ENCODE results near the gene SPRED2.

SPRED2 gene

DNA sequence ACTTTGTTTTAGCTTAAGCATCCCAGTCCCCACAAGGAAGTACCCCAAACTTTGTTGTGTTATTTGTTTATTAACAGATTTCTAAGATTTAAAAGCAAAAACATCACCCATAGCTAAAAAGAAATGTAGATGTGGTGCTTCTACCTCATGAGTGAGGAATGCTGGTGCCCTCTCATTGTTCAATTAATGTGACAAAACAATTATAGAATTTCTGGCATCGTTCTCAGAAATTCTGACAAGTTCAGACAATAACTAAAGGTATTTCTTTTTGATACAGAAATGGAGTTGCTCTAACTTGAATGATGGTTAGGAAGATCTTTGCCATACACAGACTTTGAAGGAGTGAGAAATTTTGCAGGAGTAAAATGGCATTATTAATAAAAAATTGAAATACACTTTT, 42.9 kb downstream of the SPRED2 start:
- H3K36me3 ChIP-seq (ENCODE audit: control insufficient read depth in 2 of 2, insufficient read depth in 2 of 2, low read length in 2 of 2), result no peaks in the 10 kb centered on the region
- peaks cover 3 to 12% of the 10 kb centered on the region in 2 donors for H3K4me1 ChIP-seq (ENCODE audit: control insufficient read depth in 2 of 2, insufficient read depth in 2 of 2, low read length in 2 of 2)
- no peak overlapping the region for H3K4me3 ChIP-seq (ENCODE audit: low read length in 2 of 2)
- H3K27me3 ChIP-seq (ENCODE audit: control insufficient read depth in 2 of 2, insufficient read depth in 2 of 2, low read length in 2 of 2), result no peaks in the 10 kb centered on the region
- no peak overlapping the region for H3K27ac ChIP-seq (ENCODE audit: low read depth in 2 of 2, low read length in 2 of 2)
- H3K9ac ChIP-seq (ENCODE audit: low read depth in 1 of 2, low read length in 2 of 2), result no peak overlapping the region
- H3K9me3 ChIP-seq (ENCODE audit: control insufficient read depth in 2 of 2, low read length in 2 of 2), result no peaks in the 10 kb centered on the region

- no peak overlapping the region for H3K27ac ChIP-seq (ENCODE audit: low read depth in 2 of 2, low read length in 2 of 2)
- H3K4me1 ChIP-seq (ENCODE audit: control insufficient read depth in 2 of 2, insufficient read depth in 2 of 2, low read length in 2 of 2), result peaks cover 8 to 19% of the 10 kb centered on the region in 2 donors
- no peak overlapping the region for H3K9ac ChIP-seq (ENCODE audit: low read depth in 1 of 2, low read length in 2 of 2)
- H3K36me3 ChIP-seq (ENCODE audit: control insufficient read depth in 2 of 2, insufficient read depth in 2 of 2, low read length in 2 of 2), result no peaks in the 10 kb centered on the region
- H3K9me3 ChIP-seq (ENCODE audit: control insufficient read depth in 2 of 2, low read length in 2 of 2), result no peaks in the 10 kb centered on the region
- no peak overlapping the region for H3K4me3 ChIP-seq (ENCODE audit: low read length in 2 of 2)
- no peaks in the 10 kb centered on the region for H3K27me3 ChIP-seq (ENCODE audit: control insufficient read depth in 2 of 2, insufficient read depth in 2 of 2, low read length in 2 of 2)
Measured at GRCh38 chr2:65388596-65389390, 43.6 kb downstream of the SPRED2 start.

GRCh38 chr2:65388051-65388531, 44.3 kb downstream of the SPRED2 start:
- peaks cover 15 to 26% of the 10 kb centered on the region in 2 donors for H3K4me1 ChIP-seq (ENCODE audit: control insufficient read depth in 2 of 2, insufficient read depth in 2 of 2, low read length in 2 of 2)

GRCh38 chr2:65386989-65387388, 45.4 kb downstream of the SPRED2 start:
- Histone ChIP-seq H3K9ac (ENCODE audit: low read depth in 1 of 2, low read length in 2 of 2) (no peak overlapping the region), H3K27ac (ENCODE audit: low read depth in 2 of 2, low read length in 2 of 2) (no peak overlapping the region), H3K36me3 (ENCODE audit: control insufficient read depth in 2 of 2, insufficient read depth in 2 of 2, low read length in 2 of 2) (no peaks in the 10 kb centered on the region), H3K9me3 (ENCODE audit: control insufficient read depth in 2 of 2, low read length in 2 of 2) (no peaks in the 10 kb centered on the region), H3K4me1 (ENCODE audit: control insufficient read depth in 2 of 2, insufficient read depth in 2 of 2, low read length in 2 of 2) (peaks cover 26 to 37% of the 10 kb centered on the region in 2 donors), H3K27me3 (ENCODE audit: control insufficient read depth in 2 of 2, insufficient read depth in 2 of 2, low read length in 2 of 2) (no peaks in the 10 kb centered on the region), H3K4me3 (ENCODE audit: low read length in 2 of 2) (no peak overlapping the region)

More at GRCh38 chr2:65388051-65388531, 44.3 kb downstream of the SPRED2 start:
- Histone ChIP-seq H3K27me3 (ENCODE audit: control insufficient read depth in 2 of 2, insufficient read depth in 2 of 2, low read length in 2 of 2) (no peaks in the 10 kb centered on the region), H3K27ac (ENCODE audit: low read depth in 2 of 2, low read length in 2 of 2) (no peak overlapping the region), H3K36me3 (ENCODE audit: control insufficient read depth in 2 of 2, insufficient read depth in 2 of 2, low read length in 2 of 2) (no peaks in the 10 kb centered on the region), H3K9ac (ENCODE audit: low read depth in 1 of 2, low read length in 2 of 2) (no peak overlapping the region), H3K4me3 (ENCODE audit: low read length in 2 of 2) (no peak overlapping the region), H3K9me3 (ENCODE audit: control insufficient read depth in 2 of 2, low read length in 2 of 2) (no peaks in the 10 kb centered on the region)

- Histone ChIP-seq H3K9me3 (ENCODE audit: control insufficient read depth in 2 of 2, low read length in 2 of 2) (no peaks in the 10 kb centered on the region), H3K4me1 (ENCODE audit: control insufficient read depth in 2 of 2, insufficient read depth in 2 of 2, low read length in 2 of 2) (peaks cover 31 to 42% of the 10 kb centered on the region in 2 donors), H3K27ac (ENCODE audit: low read depth in 2 of 2, low read length in 2 of 2) (no peak overlapping the region), H3K36me3 (ENCODE audit: control insufficient read depth in 2 of 2, insufficient read depth in 2 of 2, low read length in 2 of 2) (no peaks in the 10 kb centered on the region), H3K27me3 (ENCODE audit: control insufficient read depth in 2 of 2, insufficient read depth in 2 of 2, low read length in 2 of 2) (no peaks in the 10 kb centered on the region), H3K4me3 (ENCODE audit: low read length in 2 of 2) (no peak overlapping the region), H3K9ac (ENCODE audit: low read depth in 1 of 2, low read length in 2 of 2) (no peak overlapping the region)
Measured at GRCh38 chr2:65386344-65386743, 46.1 kb downstream of the SPRED2 start.

DNA sequence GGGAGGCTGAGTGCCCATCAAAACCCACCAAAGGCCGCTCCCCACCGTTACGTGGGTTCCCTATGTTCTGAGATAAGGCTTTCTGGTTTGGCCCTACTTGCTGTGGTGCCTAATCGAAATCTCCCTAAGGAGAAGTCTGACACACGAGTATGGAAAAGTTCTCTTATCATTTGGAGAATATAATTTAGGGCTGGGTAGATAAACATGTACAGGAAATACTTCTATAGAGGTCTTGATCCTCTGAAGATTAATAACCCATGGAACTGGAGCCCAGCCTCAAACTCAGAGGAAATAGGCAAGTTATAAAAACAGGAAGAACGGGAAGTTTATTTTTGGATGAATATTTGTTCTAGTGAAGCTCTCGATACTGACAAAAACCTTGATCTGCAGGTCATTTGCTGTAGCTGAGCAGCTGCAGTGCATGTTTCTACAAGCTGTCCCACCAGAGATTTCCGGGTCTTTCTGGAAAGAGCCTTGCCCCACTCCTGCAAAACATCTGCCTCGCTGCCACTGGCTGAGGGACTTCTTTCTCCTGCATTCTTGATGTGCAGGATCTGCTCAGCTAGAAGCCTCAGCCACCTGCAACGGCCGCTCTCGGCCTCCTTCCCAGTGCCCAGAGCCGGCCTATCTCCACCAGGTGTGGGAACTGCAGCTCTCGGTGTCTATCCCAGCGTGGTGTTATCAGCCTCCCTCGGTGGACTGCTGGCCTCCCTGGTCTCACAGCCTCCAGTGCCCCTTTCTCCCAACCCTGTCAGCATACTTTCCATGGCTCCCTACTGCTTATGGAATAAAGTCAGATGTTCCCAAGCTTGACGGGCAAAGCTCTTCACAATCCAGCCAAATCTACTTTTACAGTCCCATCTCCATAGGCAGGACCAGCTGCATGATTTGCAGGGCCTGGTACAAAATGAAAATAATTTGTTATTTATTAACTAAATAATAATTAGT, 48.6 kb downstream of the SPRED2 start:
- H3K36me3 ChIP-seq (ENCODE audit: control insufficient read depth in 2 of 2, insufficient read depth in 2 of 2, low read length in 2 of 2), result no peaks in the 10 kb centered on the region
- H3K27me3 ChIP-seq (ENCODE audit: control insufficient read depth in 2 of 2, insufficient read depth in 2 of 2, low read length in 2 of 2), result no peaks in the 10 kb centered on the region
- no peak overlapping the region for H3K9ac ChIP-seq (ENCODE audit: low read depth in 1 of 2, low read length in 2 of 2)
- H3K4me1 ChIP-seq (ENCODE audit: control insufficient read depth in 2 of 2, insufficient read depth in 2 of 2, low read length in 2 of 2), result peaks cover 38 to 50% of the 10 kb centered on the region in 2 donors
- peak overlapping the region in 1 of 2 donors; percentile 55 for H3K4me3 ChIP-seq (ENCODE audit: low read length in 2 of 2)
- H3K27ac ChIP-seq (ENCODE audit: low read depth in 2 of 2, low read length in 2 of 2), result peak overlapping the region; percentile 78 to 80
- H3K9me3 ChIP-seq (ENCODE audit: control insufficient read depth in 2 of 2, low read length in 2 of 2), result no peaks in the 10 kb centered on the region

GRCh38 chr2:65382776-65383357, 49.5 kb downstream of the SPRED2 start:
- Histone ChIP-seq H3K27ac (ENCODE audit: low read depth in 2 of 2, low read length in 2 of 2) (peak overlapping the region; percentile 78 to 80), H3K9me3 (ENCODE audit: control insufficient read depth in 2 of 2, low read length in 2 of 2) (no peaks in the 10 kb centered on the region), H3K36me3 (ENCODE audit: control insufficient read depth in 2 of 2, insufficient read depth in 2 of 2, low read length in 2 of 2) (no peaks in the 10 kb centered on the region), H3K4me1 (ENCODE audit: control insufficient read depth in 2 of 2, insufficient read depth in 2 of 2, low read length in 2 of 2) (peaks cover 42 to 55% of the 10 kb centered on the region in 2 donors), H3K27me3 (ENCODE audit: control insufficient read depth in 2 of 2, insufficient read depth in 2 of 2, low read length in 2 of 2) (no peaks in the 10 kb centered on the region), H3K4me3 (ENCODE audit: low read length in 2 of 2) (peak overlapping the region; percentile 17 to 55), H3K9ac (ENCODE audit: low read depth in 1 of 2, low read length in 2 of 2) (peak overlapping the region; percentile 27 to 38)

- peak overlapping the region in 1 of 2 donors; percentile 55 for H3K4me3 ChIP-seq (ENCODE audit: low read length in 2 of 2)
- H3K36me3 ChIP-seq (ENCODE audit: control insufficient read depth in 2 of 2, insufficient read depth in 2 of 2, low read length in 2 of 2), result no peaks in the 10 kb centered on the region
- H3K27me3 ChIP-seq (ENCODE audit: control insufficient read depth in 2 of 2, insufficient read depth in 2 of 2, low read length in 2 of 2), result no peaks in the 10 kb centered on the region
- peaks cover 45 to 61% of the 10 kb centered on the region in 2 donors for H3K4me1 ChIP-seq (ENCODE audit: control insufficient read depth in 2 of 2, insufficient read depth in 2 of 2, low read length in 2 of 2)
- H3K27ac ChIP-seq (ENCODE audit: low read depth in 2 of 2, low read length in 2 of 2), result peak overlapping the region; percentile 78 to 80
- H3K9me3 ChIP-seq (ENCODE audit: control insufficient read depth in 2 of 2, low read length in 2 of 2), result no peaks in the 10 kb centered on the region
- peak overlapping the region in 1 of 2 donors; percentile 27 for H3K9ac ChIP-seq (ENCODE audit: low read depth in 1 of 2, low read length in 2 of 2)
Measured at GRCh38 chr2:65382323-65382722, 50.1 kb downstream of the SPRED2 start.

DNA sequence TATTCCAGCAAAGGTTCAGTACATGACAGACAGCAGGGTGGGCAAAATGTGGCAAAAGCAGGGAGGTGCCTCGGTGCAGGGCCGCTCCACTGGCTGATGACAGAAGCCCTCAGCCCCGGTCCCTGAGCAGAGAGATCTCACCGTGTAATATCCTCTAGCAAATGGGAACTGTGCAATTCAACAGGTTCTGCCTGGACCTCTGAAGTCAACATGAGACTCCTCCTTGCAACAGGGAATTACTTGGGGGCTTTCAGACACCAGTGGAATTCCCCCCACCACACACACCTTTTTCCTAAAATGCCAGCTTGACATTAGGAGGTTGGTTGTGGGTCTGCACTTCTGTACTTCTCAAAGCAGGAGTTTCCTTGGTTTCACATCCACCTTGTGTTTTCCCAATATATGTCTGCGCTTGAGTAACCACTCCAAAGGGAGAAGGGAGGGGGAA, 50.8 kb downstream of the SPRED2 start:
- H3K4me3 ChIP-seq (ENCODE audit: low read length in 2 of 2), result no peak overlapping the region
- no peak overlapping the region for H3K9ac ChIP-seq (ENCODE audit: low read depth in 1 of 2, low read length in 2 of 2)
- H3K36me3 ChIP-seq (ENCODE audit: control insufficient read depth in 2 of 2, insufficient read depth in 2 of 2, low read length in 2 of 2), result no peaks in the 10 kb centered on the region
- H3K27me3 ChIP-seq (ENCODE audit: control insufficient read depth in 2 of 2, insufficient read depth in 2 of 2, low read length in 2 of 2), result no peaks in the 10 kb centered on the region
- H3K4me1 ChIP-seq (ENCODE audit: control insufficient read depth in 2 of 2, insufficient read depth in 2 of 2, low read length in 2 of 2), result peaks cover 45 to 62% of the 10 kb centered on the region in 2 donors
- H3K27ac ChIP-seq (ENCODE audit: low read depth in 2 of 2, low read length in 2 of 2), result peak overlapping the region in 1 of 2 donors; percentile 78
- H3K9me3 ChIP-seq (ENCODE audit: control insufficient read depth in 2 of 2, low read length in 2 of 2), result no peaks in the 10 kb centered on the region
